COLO668 (cell line): ENCODE measurements around the gene HSD11B1L.

Source experiments
- DNase-seq: peaks from one replicate; lab custom pipeline; 2025; ENCODE audit not compliant: unreplicated experiment; lab: John Stamatoyannopoulos, UW

HSD11B1L gene

DNA sequence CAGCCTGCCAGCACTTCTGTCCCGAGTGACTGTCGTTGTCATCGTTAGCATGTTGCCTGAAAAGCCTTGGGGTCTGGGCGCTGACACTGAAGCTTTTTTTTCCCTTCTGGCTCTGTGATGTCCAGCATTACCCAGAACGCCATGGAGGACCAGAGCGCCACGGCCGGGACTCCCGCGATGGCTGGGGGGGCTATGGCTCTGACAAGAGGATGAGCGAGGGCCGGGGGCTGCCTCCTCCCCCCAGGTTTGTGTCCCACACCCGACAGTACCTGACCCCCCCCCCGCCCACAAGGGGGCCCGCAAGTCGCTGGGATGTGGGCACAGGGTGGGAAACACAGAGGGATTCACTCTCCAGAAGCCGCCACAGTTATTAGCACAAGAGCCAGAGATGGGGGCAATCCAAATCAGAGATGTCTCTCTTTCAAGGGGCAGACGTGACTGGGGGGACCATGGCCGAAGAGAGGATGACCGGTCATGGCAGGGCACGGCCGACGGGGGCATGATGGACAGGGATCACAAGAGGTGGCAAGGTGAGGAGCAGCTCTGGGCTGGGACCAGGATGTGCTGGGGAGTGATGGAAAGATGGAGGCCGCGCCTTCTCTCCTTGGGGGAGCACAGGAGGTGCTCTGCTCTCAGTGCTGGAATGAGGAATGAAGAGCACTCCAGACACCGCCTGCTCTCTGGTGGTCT lies 13.8 kb upstream of the HSD11B1L start:
- no peak for DNase-seq

GRCh38 chr19:5667751-5668271 lies 13.0 kb upstream of the HSD11B1L start:
- DNase-seq: peak; percentile 11

DNA sequence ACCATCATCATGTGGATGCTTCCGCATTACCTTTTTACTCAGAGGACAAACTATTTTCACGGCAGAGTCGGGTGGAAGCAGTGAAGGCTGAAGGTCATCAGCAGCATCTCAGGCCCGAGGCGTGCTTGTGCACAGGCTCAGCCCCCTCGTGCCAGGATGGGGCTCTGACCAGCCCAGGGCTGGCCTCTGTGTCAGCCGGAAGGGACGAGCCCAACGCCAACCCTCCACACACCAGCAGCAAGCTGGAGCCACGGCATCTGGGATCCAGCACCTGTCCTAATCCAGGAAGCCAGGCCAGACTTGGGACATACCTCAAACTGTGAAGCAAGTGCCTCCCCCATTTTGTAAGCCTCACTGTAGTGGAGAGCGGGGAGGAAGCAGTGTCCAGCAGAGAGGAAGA lies 11.6 kb upstream of the HSD11B1L start:
- DNase-seq: no peak

DNA sequence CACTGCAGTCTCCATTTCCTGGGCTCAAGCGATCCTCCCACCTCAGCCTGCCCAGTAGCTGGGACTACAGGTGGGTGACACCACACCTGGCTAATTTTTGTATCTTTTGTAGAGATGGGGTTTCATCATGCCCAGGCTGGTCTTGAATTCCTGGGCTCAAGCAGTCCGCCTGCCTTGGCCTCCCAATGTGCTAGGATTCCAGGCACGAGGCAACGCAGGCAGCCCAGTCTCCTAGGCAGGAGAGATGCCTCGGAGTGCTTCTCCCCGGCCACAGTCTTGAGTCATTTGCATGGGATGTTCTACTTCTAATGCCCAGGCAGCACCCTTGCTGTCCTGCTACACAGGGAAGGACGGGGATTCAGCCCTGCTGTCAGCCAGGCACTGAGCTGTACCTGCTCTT lies 9.2 kb upstream of the HSD11B1L start:
- DNase-seq: no peak

GRCh38 chr19:5672708-5673459 lies 7.9 kb upstream of the HSD11B1L start:
- DNase-seq: no peak

GRCh38 chr19:5673752-5674151 lies 7.1 kb upstream of the HSD11B1L start:
- no peak for DNase-seq

- DNase-seq: no peak
These were observed 6.1 kb upstream of the HSD11B1L start for GRCh38 chr19:5674714-5675113.

GRCh38 chr19:5676105-5676771 lies 4.6 kb upstream of the HSD11B1L start:
- DNase-seq: peak; percentile 27

- peak; percentile 59 for DNase-seq
These were observed 4.1 kb upstream of the HSD11B1L start for GRCh38 chr19:5676772-5677105.

DNA sequence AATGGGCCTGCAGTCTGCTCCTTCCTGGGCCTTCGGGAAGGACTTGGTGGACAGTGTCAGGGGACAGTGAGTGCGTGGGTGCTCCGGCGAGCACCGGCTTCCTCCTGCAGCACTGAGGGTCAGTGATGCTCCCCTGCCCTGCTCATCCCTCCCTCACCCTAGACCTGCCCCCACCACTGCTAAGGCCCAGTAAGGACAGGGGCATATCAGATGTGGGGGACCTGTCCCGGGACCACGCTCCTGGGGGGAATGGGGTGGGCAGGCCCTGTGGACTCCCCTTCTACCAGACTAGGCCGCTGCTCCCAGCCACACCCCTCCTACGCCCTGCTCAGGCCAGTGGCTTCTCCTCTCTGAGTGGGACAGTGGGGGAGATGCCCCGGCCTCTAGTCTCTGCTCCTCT lies 3.7 kb upstream of the HSD11B1L start:
- no peak for DNase-seq

DNA sequence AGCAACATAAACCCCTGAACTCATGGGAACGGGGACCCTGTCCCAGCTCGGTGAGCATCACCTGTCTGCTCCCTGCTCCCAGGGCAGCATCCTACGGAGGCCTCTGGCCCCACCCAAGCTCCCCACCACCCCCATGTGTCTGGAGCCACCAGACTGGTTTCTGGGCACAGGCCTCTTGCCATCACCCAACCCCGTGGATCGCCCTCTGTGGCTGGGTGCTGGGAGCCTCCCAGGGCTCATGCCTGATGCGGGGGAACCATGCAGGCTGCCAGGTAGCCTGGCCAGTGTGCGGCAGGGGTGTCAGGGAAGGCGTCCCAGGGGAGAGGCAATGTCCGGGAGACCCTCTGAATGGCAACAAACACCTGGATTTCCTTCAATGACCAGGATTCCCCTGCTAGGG lies 3.2 kb upstream of the HSD11B1L start:
- DNase-seq: no peak

DNA sequence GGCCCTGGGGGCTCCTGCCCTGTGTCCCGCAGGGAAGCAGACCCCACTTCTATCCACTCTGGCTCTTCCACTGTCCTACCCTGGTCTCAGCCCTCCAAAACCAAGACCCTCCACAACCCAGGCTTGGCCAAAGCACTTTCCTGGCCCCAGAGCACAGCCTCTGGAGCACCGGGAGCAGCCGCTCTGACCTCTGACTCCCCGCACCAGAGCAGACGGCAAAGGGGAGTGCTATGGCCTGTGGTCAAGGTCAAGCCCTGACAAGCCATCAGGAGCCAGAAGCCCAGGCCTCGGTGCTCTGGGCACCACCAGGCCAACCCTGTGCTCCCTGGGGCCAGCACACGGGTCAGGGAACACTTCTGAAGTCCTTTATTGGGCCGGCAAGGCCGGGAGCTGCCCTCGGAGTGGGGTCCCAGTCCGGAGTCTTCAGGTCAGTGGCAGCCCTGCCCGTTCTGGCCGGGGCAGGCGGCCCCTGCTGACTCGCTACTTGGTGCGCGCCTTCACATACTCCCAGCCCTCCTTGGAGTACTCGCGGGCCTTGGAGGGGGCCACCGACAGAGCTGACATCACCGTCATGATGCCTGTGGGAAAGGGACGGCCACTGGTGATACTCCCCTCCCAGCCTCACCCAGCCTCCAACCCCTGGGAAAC lies 2.6 kb upstream of the HSD11B1L start:
- DNase-seq: no peak

- DNase-seq: peak; percentile 24
These were observed 1.3 kb upstream of the HSD11B1L start for GRCh38 chr19:5679289-5680083.

DNA sequence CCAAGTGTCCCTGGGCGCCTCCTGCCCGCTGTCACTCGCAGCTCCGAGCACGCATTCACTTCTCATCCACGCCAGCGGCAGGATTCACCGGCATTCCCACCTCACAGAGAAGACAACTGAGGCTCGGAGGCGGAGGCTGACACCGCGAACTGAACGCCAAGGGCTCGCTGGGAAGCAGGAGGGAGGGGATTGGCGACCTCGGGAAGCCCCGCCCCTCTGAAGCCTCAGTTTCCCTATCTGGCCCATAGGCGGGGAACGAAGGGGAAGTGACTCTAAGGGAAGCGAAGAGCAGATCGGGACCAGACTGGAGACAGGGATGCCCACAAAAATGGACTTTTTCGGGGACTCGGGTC lies 767 bp upstream of the HSD11B1L start:
- DNase-seq: peak; percentile 36

DNA sequence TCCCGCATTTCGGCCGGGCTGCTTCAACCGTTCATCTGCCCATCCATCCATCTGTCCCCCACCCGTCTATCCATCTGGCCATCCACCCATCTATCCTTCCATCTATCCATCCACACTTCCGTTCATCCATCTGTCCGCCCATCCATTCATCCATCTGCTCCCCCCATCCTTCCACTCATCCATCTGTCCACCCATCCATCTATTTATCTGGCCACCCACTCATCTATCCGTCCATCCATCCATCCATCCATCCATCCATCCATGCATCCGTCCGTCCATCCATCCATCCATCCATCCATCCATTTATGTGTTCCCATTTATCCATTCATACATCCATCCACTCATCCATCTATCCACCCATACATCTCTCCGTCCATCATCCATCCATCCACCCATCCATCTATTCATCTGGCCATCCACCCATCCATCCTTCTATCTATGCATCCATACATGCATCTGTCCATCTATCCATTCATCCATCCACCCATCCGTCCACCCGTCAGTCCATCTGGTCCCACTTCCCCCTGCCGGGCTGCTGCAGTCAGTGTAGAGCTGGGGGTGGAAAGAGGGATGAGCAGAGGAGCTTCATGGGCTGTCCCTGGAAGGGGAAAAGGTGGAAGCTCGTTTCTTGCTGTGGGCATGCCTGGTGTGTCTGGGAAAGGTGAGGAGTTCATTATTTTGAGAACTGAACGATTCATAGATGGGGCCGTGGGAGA lies 722 bp downstream of the HSD11B1L start:
- DNase-seq: no peak

DNA sequence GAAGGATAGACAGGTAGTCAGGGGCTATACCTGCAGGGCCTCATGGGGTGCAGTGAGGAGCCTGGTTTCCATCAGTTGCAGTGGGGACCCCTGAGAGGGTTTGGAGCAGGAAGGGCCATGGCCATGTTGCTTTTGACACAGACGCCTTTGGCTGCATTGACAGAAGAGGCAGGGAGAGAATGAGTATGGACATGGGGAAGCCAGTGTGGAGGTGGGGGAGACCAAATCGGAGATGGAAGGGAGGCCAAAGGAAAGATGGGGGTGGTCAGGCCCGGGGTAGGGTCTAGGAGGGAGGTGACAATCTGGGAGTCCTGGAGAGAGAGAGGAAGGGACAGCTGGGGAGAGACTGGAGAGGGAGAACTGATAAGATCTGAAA lies 1.3 kb downstream of the HSD11B1L start:
- DNase-seq: no peak

DNA sequence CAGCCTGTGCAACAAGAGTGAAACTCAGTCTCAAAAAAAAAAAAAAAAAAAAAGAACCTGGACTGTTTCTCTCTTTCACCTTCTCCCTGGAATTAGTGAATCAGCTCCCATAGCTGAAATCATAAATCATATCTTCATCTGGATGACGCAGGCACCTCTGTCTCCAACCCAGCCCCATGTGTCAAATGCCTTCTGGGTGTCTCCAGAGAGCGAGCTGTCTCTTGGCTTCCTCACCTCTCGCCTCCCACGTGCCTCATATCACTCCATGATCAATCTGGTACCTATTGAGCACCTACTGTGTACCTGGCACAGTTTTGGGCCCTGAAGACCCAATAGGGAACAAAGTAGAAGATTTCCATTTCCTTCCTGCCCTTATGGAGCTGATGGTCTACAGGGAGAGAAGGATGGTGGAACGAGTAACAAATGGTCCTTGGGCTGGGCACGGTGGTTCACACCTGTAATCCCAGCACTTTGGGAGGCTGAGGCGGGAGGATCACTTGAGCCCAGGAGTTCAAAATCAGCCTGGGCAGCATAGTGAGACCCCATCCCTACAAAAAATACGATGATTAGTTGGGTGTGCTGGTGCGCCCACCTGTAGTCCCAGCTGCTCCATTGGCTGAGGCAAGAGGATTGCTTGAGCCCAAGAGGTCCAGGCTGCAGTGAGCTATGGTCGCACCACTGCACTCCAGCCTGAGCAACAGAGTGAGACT lies 2.5 kb downstream of the HSD11B1L start:
- no peak for DNase-seq

DNA sequence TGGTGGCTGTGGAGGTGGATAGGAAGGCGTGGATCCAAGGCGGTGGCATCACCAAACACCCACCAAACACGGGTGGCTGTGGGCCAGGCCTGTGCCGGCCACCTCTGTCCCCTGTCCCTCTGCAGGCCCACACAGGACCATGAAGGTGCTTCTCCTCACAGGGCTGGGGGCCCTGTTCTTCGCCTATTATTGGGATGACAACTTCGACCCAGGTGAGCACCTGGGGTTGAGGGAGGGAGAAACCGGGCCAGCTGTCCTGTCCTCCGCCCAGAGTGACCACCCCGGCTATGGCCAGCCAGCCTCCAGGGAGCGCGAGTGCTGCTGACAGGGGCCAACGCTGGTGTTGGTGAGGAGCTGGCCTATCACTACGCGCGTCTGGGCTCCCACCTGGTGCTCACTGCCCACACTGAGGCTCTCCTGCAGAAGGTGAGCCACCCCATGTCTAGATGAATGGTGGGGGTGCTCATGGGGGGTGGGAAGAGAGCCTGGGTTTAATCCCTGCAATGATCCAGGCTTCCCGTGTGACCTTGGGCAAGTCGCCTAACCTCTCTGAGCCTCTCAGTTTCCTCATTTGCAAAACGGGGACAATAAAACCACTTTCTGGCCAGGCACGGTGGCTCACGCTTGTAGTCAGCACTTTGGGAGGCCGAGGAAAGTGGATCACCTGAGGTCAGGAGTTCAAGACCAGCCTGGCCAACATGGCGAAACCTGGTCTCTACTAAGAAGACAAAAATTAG lies 4.0 kb downstream of the HSD11B1L start:
- DNase-seq: no peak

GRCh38 chr19:5686326-5686646 lies 5.5 kb downstream of the HSD11B1L start:
- DNase-seq: no peak
